ENCODE results near the gene CDS2.

Gene CDS2

GRCh38 chr20:5118220-5119142 lies 8.3 kb upstream of the CDS2 start:
- Histone ChIP-seq H3K4me3 (ENCODE audit: low read depth, low read length) (peak overlapping the region; percentile 85), H3K4me1 (ENCODE audit: control insufficient read depth, insufficient read depth, low read length) (peaks cover 9% of the 10 kb centered on the region; the same call in 1 of the 2 replicates), H3K27ac (ENCODE audit: extremely low read depth, low read depth, low read length) (peak overlapping the region; percentile 97), H3K36me3 (ENCODE audit: control insufficient read depth in 2 of 2, insufficient read depth in 1 of 2, low read length in 2 of 2) (peaks cover 43 to 53% of the 10 kb centered on the region in 2 experiments), H3K9me3 (ENCODE audit: control insufficient read depth, insufficient read depth, low read depth, low read length) (no peaks in the 10 kb centered on the region)
- ChIA-PET CTCF (interaction anchor here (2.7 kb wide), 1 partner anchor 74 kb away, joined by 17 read pairs; no protein-coding TSS in a partner anchor), POLR2A (interaction anchor here (1.5 to 4.0 kb wide), 7 partner anchors 8 to 119 kb away, joined by 3 to 23 read pairs (median 6); partner anchors contain the start of gene CDS2)
- TF ChIP-seq HOXA7 (CRISPR knock-in tag; IDR thresholded peaks at IDR 0.05; ENCODE audit: borderline replicate concordance) (no peak), GFI1B (tag by site-specific recombination; IDR thresholded peaks at IDR 0.05) (no peak; the same call in 1 of the 2 replicates), ELK4 (IDR thresholded peaks at IDR 0.05; ENCODE audit: borderline replicate concordance, low read depth, low read length) (no peak), SALL2 (tag by site-specific recombination; IDR thresholded peaks at IDR 0.05; ENCODE audit: borderline replicate concordance) (no peak), ZFHX2 (tag by site-specific recombination; conservative IDR thresholded peaks at IDR 0.05) (peak; percentile 41), ZNF133 (tag by site-specific recombination; IDR thresholded peaks at IDR 0.05) (no peak), AEBP2 (tag by site-specific recombination; IDR thresholded peaks at IDR 0.05; ENCODE audit: borderline replicate concordance) (no peak), MZF1 (tag by site-specific recombination; IDR thresholded peaks at IDR 0.05; ENCODE audit: borderline replicate concordance) (no peak), ZNF157 (tag by site-specific recombination; IDR thresholded peaks at IDR 0.05) (no peak), ZNF571 (tag by site-specific recombination; IDR thresholded peaks at IDR 0.05) (no peak), KLF8 (tag by site-specific recombination; IDR thresholded peaks at IDR 0.05) (no peak), HOXD13 (CRISPR knock-in tag; IDR thresholded peaks at IDR 0.05; ENCODE audit: borderline replicate concordance) (no peak), ZFP69B (tag by site-specific recombination; IDR thresholded peaks at IDR 0.05) (no peak), ZNF660 (tag by site-specific recombination; IDR thresholded peaks at IDR 0.05) (no peak), ZBTB20 (tag by site-specific recombination; IDR thresholded peaks at IDR 0.05) (no peak), ZNF510 (tag by site-specific recombination; IDR thresholded peaks at IDR 0.05; ENCODE audit: insufficient replicate concordance) (no peak), EGR2 (tag by site-specific recombination; IDR thresholded peaks at IDR 0.05; ENCODE audit: low read depth) (peak; percentile 12; the same call in 1 of the 2 replicates), ZNF211 (tag by site-specific recombination; IDR thresholded peaks at IDR 0.05; ENCODE audit: low read depth) (no peak), ZFP41 (tag by site-specific recombination; IDR thresholded peaks at IDR 0.05; ENCODE audit: borderline replicate concordance) (no peak), PRDM1 (tag by site-specific recombination; IDR thresholded peaks at IDR 0.05) (peak; percentile 78), ZNF501 (tag by site-specific recombination; IDR thresholded peaks at IDR 0.05) (no peak), ZNF239 (tag by site-specific recombination; IDR thresholded peaks at IDR 0.05) (no peak), BCL11A (tag by site-specific recombination; IDR thresholded peaks at IDR 0.05; ENCODE audit: low read depth) (no peak), ZNF677 (tag by site-specific recombination; IDR thresholded peaks at IDR 0.05) (no peak), ZSCAN23 (tag by site-specific recombination; IDR thresholded peaks at IDR 0.05) (no peak), ZNF416 (tag by site-specific recombination; IDR thresholded peaks at IDR 0.05) (no peak)
- TF ChIP-seq, protein P1, sequence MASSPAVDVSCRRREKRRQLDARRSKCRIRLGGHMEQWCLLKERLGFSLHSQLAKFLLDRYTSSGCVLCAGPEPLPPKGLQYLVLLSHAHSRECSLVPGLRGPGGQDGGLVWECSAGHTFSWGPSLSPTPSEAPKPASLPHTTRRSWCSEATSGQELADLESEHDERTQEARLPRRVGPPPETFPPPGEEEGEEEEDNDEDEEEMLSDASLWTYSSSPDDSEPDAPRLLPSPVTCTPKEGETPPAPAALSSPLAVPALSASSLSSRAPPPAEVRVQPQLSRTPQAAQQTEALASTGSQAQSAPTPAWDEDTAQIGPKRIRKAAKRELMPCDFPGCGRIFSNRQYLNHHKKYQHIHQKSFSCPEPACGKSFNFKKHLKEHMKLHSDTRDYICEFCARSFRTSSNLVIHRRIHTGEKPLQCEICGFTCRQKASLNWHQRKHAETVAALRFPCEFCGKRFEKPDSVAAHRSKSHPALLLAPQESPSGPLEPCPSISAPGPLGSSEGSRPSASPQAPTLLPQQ (tag by site-specific recombination; IDR thresholded peaks at IDR 0.05), result no peak
- TF ChIP-seq, protein P2, sequence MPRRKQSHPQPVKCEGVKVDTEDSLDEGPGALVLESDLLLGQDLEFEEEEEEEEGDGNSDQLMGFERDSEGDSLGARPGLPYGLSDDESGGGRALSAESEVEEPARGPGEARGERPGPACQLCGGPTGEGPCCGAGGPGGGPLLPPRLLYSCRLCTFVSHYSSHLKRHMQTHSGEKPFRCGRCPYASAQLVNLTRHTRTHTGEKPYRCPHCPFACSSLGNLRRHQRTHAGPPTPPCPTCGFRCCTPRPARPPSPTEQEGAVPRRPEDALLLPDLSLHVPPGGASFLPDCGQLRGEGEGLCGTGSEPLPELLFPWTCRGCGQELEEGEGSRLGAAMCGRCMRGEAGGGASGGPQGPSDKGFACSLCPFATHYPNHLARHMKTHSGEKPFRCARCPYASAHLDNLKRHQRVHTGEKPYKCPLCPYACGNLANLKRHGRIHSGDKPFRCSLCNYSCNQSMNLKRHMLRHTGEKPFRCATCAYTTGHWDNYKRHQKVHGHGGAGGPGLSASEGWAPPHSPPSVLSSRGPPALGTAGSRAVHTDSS (tag by site-specific recombination; IDR thresholded peaks at IDR 0.05), result 0 out of 2 replicates have a peak, but pooled peaks have one; percentile 12
- TF ChIP-seq, protein P3, sequence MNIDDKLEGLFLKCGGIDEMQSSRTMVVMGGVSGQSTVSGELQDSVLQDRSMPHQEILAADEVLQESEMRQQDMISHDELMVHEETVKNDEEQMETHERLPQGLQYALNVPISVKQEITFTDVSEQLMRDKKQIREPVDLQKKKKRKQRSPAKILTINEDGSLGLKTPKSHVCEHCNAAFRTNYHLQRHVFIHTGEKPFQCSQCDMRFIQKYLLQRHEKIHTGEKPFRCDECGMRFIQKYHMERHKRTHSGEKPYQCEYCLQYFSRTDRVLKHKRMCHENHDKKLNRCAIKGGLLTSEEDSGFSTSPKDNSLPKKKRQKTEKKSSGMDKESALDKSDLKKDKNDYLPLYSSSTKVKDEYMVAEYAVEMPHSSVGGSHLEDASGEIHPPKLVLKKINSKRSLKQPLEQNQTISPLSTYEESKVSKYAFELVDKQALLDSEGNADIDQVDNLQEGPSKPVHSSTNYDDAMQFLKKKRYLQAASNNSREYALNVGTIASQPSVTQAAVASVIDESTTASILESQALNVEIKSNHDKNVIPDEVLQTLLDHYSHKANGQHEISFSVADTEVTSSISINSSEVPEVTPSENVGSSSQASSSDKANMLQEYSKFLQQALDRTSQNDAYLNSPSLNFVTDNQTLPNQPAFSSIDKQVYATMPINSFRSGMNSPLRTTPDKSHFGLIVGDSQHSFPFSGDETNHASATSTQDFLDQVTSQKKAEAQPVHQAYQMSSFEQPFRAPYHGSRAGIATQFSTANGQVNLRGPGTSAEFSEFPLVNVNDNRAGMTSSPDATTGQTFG (tag by site-specific recombination; IDR thresholded peaks at IDR 0.05; ENCODE audit: borderline replicate concordance), result no peak

Data from HEK293 (cell line).